HG02798 (cell line): ENCODE results near the gene YPEL2.

Experiments used
- ATAC-seq: cut with Tn5 transposase; IDR thresholded peaks from one replicate; pipeline ENCODE4 v1.9.1; 2021; ENCODE audit warnings: mild to moderate bottlenecking; ENCODE audit not compliant: unreplicated experiment, poor library complexity

Gene YPEL2

GRCh38 chr17:59424331-59424730, 92.9 kb downstream of the YPEL2 start:
- no peak for ATAC-seq

- ATAC-seq, result no peak
These were observed 93.9 kb downstream of the YPEL2 start for GRCh38 chr17:59425085-59425931.

DNA sequence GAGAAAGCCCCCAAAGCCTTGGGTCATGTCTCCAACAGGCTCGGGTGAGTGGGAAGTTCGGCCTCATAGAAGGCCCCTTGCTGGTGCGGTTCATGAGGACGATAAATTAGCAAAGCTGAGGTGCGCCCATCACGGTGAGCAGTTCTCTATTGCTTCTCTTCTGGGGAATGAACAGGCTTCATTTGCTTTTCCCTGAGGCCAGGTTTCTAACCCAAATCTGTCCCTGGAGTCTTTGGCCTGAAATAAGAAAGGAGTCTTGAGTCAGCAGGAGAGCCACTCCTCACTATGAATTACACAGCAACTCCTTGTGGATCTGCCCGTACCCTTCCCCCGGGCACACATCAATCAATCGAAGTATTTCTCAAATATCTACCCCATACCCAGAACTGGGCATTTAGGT, 94.6 kb downstream of the YPEL2 start:
- ATAC-seq, result no peak

DNA sequence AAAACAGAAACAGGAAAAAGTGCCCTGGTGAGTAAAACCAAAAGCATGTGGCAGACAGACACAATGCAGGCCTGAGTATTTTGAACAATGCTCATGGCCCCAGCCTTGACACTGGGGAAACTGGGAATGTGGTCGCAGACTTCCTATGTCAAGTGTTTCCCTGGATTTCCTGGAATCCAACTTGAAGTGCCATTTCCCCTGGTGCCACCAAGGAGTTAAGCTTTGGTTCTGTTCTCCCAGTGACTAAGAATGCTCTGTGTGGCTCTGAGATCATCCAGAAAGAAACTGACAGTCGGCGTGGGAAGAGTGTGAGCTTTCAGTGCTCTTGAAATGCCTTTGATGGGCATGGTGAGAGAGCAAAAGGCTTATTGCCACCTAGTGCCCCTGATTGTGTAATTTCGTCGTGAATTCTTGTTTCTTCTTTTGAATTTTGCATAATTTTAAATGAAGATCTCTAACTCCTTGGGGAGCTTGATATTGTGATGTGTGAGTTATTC, 96.0 kb downstream of the YPEL2 start:
- no peak for ATAC-seq

DNA sequence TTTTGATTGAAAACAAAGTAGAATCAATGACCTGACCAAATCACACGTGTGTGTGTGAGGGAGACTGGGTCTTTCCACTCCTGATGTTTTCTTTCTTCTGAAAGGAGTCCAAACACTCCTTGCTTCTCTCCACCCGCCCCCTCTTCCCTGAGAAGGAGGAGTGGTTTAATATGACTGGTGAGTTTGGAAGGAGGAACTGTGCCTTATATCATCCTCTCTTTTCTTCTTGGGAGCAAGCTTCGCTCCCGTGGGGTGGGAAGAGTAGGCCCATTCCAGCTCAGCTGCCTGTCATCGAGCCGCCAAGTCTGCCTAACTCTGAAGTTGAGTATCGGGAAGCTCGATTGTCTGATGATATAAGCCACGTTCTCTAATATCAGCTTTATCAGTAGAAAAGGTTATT, 96.5 kb downstream of the YPEL2 start:
- ATAC-seq, result no peak

- no peak for ATAC-seq
These were observed 97.5 kb downstream of the YPEL2 start for GRCh38 chr17:59428916-59429485.

- ATAC-seq, result no peak
These were observed 100.1 kb downstream of the YPEL2 start for GRCh38 chr17:59431601-59432000.

DNA sequence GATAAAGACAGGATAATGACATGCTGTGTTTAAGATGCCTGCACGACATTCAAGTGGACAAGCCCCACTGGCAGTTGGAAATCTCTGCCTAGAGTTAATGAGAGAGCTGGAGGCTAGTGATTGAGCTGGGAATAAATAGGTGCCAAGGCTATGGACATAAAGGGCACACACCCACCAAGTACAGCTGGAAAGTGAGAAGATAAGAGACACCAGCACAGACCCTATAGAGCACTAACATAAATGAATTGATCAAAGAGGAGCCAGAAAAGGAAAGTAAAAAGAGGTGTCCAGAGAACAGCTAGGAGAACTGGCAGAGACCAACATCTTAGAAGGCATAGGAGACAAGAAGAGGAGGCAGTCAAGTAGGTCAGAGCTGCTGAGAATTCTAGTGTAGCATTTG, 101.2 kb downstream of the YPEL2 start:
- no peak for ATAC-seq

DNA sequence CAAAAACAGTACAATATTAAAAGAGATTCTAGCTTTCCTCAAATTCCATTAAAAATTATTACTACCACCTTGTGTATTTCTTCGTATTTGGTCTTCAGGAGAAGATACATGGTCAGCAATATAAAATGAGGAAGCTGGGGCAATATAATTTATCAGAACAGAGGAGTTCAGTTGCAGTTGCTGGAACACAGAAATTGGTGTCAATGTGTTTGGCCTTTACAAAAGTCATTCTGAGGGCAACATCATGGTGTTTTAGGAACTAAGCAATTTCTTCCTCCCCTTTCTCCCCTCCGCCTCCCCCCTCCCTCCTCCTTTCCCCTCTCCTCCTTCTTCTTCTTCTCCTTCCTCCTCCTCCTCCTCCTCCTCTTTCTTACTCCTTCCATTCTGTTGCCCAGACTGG, 102.1 kb downstream of the YPEL2 start:
- no peak for ATAC-seq

DNA sequence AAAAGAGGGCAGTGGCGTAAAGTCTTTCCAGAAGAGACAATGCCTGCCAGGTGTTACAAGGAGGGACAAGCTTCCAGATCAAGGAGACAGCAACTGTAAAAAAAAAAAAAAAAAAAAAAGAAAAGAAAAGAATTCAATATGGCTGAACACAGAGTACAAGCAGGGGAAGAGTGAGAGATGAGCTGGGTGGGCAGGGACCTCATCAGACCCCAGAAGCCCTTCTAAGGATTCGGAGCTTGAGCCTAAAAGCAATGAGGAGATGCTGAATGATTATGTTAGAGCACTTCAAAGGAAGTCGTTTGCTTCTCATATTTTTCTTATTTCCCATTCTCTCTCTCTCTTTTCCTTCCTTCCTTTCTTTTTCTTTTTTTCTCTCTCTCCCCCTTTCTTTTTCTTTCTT, 103.0 kb downstream of the YPEL2 start:
- no peak for ATAC-seq

- ATAC-seq, result no peak
These were observed 103.8 kb downstream of the YPEL2 start for GRCh38 chr17:59435238-59435637.

DNA sequence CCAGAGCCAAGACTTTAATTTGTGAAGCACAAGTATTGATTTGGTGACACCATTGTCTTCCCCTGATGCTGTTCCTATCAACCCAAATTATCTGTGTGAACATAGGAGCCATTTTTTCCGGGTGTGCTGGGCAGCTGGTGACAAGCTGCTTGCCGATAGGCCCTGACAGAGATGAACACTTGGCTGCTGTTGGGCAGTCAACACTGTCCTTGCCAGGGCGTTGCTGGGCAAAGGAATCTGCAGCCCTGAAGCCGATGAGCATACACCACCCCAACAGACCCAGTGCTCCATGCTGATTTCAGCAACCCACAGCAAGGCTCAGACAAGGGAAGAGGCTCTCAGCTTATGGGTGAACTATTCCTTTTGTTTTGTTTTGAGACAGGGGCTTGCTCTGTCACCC, 105.4 kb downstream of the YPEL2 start:
- ATAC-seq, result no peak

GRCh38 chr17:59437791-59438281, 106.4 kb downstream of the YPEL2 start:
- ATAC-seq, result no peak

- no peak for ATAC-seq
These were observed 107.8 kb downstream of the YPEL2 start for GRCh38 chr17:59439262-59439661.

- ATAC-seq, result no peak
These were observed 108.3 kb downstream of the YPEL2 start for GRCh38 chr17:59439741-59440211.

DNA sequence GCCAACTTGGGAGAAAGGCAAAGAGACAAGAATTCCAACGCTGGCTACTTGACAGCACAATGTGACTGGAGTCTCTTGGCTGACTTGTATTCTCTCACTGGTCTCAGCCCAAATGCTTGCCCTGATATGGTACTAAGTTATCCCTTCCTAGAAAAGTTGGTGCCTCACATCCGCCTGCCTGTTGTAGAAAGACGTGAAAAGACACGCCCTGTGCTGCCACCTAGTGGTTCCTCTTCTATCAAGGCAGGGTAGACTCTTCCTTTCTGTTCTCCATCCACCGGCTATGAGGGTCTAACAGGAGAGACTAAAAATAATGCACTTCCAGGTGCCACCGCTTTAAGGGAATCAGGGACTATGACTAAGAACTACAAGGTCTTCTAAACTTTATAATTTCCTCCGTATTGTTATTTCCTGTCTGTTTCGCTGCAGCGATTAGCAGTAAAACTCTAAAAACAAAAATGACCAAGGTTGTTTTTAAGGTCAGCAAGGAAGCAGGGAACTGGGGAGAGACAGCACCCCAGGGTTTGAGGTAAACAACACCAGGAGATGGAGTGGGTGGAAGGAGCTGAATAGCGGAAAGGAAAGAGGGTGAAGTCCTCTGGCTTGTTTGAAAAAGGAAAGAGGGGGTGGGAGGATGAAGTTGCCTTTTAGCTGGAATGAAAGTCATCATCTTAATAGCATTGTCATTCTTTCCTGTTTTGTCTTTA, 109.5 kb downstream of the YPEL2 start:
- ATAC-seq, result peak; percentile 70

DNA sequence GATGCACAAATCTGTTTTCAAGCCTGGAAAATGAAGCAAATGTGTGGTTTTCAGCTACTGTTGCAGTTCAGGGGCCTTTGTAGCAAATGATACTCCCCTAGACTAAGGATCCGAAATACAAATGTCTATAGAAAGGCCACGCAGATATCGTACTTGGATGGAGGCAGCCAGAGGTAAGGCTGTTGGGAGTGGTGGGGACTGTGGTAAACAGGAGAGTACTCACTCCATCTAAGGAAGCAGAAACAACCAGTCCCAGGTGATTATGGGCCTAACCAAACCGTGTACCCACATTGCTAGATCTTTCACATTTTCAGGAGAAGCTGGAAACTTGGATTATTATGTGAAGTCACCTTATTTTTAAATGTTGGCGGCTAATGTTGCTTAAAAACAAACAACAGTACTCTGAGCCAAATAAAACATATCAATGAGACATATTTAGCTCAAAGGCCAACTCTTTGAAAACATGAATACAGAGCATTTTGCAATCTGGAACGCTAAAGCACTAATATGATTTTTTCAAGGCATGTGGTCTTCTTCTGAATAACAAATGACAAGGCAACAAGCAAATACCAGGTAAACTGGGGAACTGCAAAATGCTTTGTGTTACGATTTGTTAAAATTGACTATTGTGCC, 110.1 kb downstream of the YPEL2 start:
- ATAC-seq, result no peak

GRCh38 chr17:59443106-59443505, 111.7 kb downstream of the YPEL2 start:
- ATAC-seq, result no peak
